ENCODE results near the gene RAB44.

DNA sequence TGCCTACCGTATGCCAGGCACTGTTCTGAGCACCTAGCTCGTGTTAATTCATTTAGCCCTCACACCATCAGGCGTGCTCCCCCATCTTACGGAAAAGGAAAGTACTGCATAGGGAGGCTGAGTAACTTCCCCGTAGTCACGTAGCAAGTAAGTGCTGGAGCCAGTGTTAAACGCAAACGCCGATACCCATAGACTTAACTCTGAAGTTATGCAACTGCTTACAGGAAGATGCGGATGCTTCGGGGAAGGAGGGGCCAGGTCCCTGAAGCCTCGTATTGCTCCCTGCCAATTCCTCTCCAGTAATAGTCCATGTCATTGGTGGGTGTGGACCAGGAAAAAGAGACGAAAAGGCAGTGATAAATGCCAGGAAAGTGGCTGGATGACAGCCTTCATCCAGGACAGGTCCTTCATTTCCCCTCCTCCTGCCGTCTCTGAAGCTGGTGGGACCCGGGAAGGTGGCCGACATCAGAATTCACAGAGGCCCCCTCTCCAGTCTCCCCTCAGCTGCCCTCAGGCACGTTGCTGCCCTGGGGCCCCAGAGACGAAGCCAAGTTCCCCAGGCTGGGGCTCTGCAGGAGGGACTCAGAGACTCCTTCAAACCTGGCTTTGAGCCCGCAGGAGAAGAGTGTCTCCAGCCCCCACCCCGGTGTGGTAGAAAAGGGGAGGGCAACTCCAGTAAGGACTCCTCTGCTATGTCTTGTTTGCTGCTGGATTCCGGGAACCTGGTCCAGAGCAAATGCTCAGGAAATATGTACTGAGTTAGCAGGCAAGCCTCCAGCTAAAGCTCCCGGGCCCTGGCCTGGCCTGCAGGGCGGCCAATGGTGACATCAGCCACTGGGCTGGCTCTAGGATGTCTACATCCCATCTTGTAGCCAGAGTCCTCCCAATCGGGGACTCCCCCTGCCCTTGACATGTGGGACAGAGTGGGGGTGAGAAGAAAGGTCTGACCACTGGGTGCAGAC lies 37.8 kb downstream of the RAB44 start:
- TF ChIP-seq POLR2A (IDR thresholded peaks at IDR 0.05; ENCODE audit: extremely low read depth, insufficient read length) (no peak), MYC (IDR thresholded peaks at IDR 0.05; ENCODE audit: low read depth, low read length) (no peak)
- TF ChIP-seq, protein P1, sequence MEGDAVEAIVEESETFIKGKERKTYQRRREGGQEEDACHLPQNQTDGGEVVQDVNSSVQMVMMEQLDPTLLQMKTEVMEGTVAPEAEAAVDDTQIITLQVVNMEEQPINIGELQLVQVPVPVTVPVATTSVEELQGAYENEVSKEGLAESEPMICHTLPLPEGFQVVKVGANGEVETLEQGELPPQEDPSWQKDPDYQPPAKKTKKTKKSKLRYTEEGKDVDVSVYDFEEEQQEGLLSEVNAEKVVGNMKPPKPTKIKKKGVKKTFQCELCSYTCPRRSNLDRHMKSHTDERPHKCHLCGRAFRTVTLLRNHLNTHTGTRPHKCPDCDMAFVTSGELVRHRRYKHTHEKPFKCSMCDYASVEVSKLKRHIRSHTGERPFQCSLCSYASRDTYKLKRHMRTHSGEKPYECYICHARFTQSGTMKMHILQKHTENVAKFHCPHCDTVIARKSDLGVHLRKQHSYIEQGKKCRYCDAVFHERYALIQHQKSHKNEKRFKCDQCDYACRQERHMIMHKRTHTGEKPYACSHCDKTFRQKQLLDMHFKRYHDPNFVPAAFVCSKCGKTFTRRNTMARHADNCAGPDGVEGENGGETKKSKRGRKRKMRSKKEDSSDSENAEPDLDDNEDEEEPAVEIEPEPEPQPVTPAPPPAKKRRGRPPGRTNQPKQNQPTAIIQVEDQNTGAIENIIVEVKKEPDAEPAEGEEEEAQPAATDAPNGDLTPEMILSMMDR (IDR thresholded peaks at IDR 0.05; ENCODE audit: low read depth, low read length), result no peak
- TF ChIP-seq, protein P2, sequence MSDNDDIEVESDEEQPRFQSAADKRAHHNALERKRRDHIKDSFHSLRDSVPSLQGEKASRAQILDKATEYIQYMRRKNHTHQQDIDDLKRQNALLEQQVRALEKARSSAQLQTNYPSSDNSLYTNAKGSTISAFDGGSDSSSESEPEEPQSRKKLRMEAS (IDR thresholded peaks at IDR 0.05; ENCODE audit: low read depth, low read length), result no peak
